Hypothalamus (tissue), 51 donors: ENCODE data around the gene PGM2L1.

Source experiments
- DNase-seq, 51 donors: peaks; one replicate each; lab custom pipeline; 2025; lab: John Stamatoyannopoulos, UW

Gene PGM2L1

GRCh38 chr11:74307434-74307833 is 90.8 kb downstream of the PGM2L1 start:
- no peak for DNase-seq

GRCh38 chr11:74306435-74307175 is 91.6 kb downstream of the PGM2L1 start:
- no peak for DNase-seq

- no peak for DNase-seq
Observed at GRCh38 chr11:74299015-74299414, 99.2 kb downstream of the PGM2L1 start.

GRCh38 chr11:74297484-74297883 is 100.7 kb downstream of the PGM2L1 start:
- no peak for DNase-seq

GRCh38 chr11:74288911-74289310 is 109.3 kb downstream of the PGM2L1 start:
- DNase-seq = no peak

- no peak for DNase-seq
Observed at GRCh38 chr11:74288161-74288560, 110.1 kb downstream of the PGM2L1 start.

- DNase-seq = no peak
Observed at GRCh38 chr11:74284466-74284865, 113.8 kb downstream of the PGM2L1 start.

GRCh38 chr11:74283580-74284180 is 114.6 kb downstream of the PGM2L1 start:
- no peak for DNase-seq

GRCh38 chr11:74282914-74283371 is 115.3 kb downstream of the PGM2L1 start:
- peak in 1 of 51 donors; percentile 3 for DNase-seq

GRCh38 chr11:74282421-74282820 is 115.8 kb downstream of the PGM2L1 start:
- DNase-seq = no peak

- no peak for DNase-seq
Observed at GRCh38 chr11:74280494-74280893, 117.7 kb downstream of the PGM2L1 start.
